ENCODE results near the gene SLAIN1.

DNA sequence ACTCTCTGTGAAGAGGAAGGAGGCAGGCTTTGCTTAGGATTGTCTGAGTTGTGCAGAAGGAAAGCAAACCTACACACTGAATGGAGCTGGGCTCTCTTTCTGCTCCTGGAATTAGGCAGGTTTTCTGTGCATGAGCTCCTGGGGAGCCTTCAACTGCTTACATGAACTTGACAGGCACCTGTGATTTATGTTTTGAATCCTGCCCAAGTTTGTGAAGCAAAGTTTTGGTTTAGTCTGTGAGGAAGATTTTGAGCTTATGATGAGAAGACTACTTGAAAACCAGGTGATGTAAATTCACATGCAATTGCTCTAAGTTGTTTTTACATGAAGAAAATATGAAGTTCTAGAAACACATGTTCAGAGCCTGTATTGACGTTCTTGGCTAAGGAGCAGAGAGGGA is 109.0 kb downstream of the SLAIN1 start:
- TF ChIP-seq POLR2A (IDR thresholded peaks at IDR 0.05) (no peak), CTCF (IDR thresholded peaks at IDR 0.05) (no peak)

All from transverse colon (tissue), 3 donors.